ENCODE data around the gene C12orf76. TPM values are rescaled to one million over a fixed set of nuclear protein-coding genes. Genes with fewer than 3 reads are reported as not detected.

The C12orf76 gene
- total and polyA plus RNA-seq, 2 of the 13 experiments (the other 11 are each of a cell fraction or from before 2014, with no cell fraction given), result 15.8 to 38.4 TPM

DNA sequence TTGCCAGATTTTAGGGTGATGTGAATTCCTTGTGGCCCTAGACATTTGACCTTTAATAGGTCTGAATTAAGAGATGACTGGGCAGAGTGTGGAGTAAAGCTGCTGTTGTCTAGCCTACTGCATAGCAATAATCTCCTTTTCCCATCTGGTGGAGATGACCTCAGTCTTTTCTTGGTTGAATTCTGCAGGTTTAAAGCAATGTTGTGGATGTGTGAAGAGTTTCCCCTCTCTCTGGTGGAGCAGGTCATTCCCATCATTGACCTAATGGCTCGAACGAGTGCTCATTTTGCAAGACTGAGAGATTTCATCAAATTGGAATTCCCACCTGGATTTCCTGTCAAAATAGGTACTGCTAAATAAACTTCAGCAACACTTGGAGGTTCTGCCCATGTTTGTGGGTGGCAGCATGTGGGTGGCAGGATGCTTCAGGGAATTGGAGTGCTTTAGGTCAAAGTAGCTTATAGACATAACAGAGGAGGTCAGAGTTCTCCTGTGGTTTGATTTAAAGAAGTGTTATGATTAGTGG is 19.0 kb downstream of the C12orf76 start:
- FAIRE-seq, result no peak
- no peak for ATAC-seq
- POLR2A ChIA-PET, result no interaction called here
- intact Hi-C loops (cut with micrococcal nuclease; ENCODE audit: unreplicated experiment), result no loop called here
- WGBS (ENCODE audit: low lambda C conversion rate), result 90% methylated on average over 2 of the region's 2 CpGs
- peaks cover 12 to 47% of the 10 kb centered on the region in 2 experiments for H3K36me3 ChIP-seq (replicated peaks in 1 of 2; ENCODE audit: control insufficient read depth in 1 of 2, insufficient read depth in 2 of 2, low read length in 2 of 2)
- H3K4me3 ChIP-seq (replicated peaks in 1 of 3; ENCODE audit: insufficient read depth in 1 of 3, low read depth in 2 of 3, low read length in 3 of 3), result no peak overlapping the region
- CTCF ChIA-PET (ENCODE audit: low intra/inter-chr PET ratio, low total read pairs), result no interaction called here
- no peak overlapping the region for H3K27ac ChIP-seq (ENCODE audit: extremely low read length, insufficient read depth, low read length)
- H3K9ac ChIP-seq (ENCODE audit: insufficient read depth, low read depth, low read length), result no peak overlapping the region
- H2AFZ ChIP-seq (ENCODE audit: low read length), result no peak overlapping the region
- no peaks in the 10 kb centered on the region for H3K27me3 ChIP-seq (ENCODE audit: control insufficient read depth in 1 of 2, insufficient read depth in 2 of 2, low read length in 2 of 2)
- DNase-seq (ENCODE audit: low spot score), result no peak
- in situ Hi-C loops (cut with HindIII; ENCODE audit: extremely low pct_ligation_motif_present, low pct_unique_long_range_greater_than_20kb), result no loop called here
- no peaks in the 10 kb centered on the region for H3K79me2 ChIP-seq (ENCODE audit: insufficient read depth, low read length)
- H3K4me2 ChIP-seq (ENCODE audit: low read depth, low read length), result no peak overlapping the region
- no peaks in the 10 kb centered on the region for H3K9me3 ChIP-seq (ENCODE audit: low read length)
- no peaks in the 10 kb centered on the region for H4K20me1 ChIP-seq (ENCODE audit: insufficient read depth, low read length)
- H3K4me1 ChIP-seq (ENCODE audit: insufficient read depth, low read length), result peaks cover 15% of the 10 kb centered on the region; the same call in 1 of the 2 replicates
- no peak for TF ChIP-seq ZNF34 (CRISPR knock-in tag; IDR thresholded peaks at IDR 0.05; ENCODE audit: borderline replicate concordance)
- no peak for TF ChIP-seq ZNF260 (CRISPR knock-in tag; IDR thresholded peaks at IDR 0.05; ENCODE audit: borderline replicate concordance, low read depth)
- TF ChIP-seq FOSL1 (CRISPR knock-in tag; IDR thresholded peaks at IDR 0.05; ENCODE audit: borderline replicate concordance), result no peak
- TF ChIP-seq REXO4 (CRISPR knock-in tag; IDR thresholded peaks at IDR 0.05; ENCODE audit: borderline replicate concordance), result no peak
- no peak for TF ChIP-seq KLF11 (CRISPR knock-in tag; IDR thresholded peaks at IDR 0.05)
- TF ChIP-seq ZNF883 (CRISPR knock-in tag; IDR thresholded peaks at IDR 0.05; ENCODE audit: not compliant biosample characterization), result no peak
- no peak for TF ChIP-seq CHD2 (IDR thresholded peaks at IDR 0.05; ENCODE audit: low read depth, low read length)
- TF ChIP-seq NCOA2 (CRISPR knock-in tag; IDR thresholded peaks at IDR 0.05), result no peak
- TF ChIP-seq, protein P1, sequence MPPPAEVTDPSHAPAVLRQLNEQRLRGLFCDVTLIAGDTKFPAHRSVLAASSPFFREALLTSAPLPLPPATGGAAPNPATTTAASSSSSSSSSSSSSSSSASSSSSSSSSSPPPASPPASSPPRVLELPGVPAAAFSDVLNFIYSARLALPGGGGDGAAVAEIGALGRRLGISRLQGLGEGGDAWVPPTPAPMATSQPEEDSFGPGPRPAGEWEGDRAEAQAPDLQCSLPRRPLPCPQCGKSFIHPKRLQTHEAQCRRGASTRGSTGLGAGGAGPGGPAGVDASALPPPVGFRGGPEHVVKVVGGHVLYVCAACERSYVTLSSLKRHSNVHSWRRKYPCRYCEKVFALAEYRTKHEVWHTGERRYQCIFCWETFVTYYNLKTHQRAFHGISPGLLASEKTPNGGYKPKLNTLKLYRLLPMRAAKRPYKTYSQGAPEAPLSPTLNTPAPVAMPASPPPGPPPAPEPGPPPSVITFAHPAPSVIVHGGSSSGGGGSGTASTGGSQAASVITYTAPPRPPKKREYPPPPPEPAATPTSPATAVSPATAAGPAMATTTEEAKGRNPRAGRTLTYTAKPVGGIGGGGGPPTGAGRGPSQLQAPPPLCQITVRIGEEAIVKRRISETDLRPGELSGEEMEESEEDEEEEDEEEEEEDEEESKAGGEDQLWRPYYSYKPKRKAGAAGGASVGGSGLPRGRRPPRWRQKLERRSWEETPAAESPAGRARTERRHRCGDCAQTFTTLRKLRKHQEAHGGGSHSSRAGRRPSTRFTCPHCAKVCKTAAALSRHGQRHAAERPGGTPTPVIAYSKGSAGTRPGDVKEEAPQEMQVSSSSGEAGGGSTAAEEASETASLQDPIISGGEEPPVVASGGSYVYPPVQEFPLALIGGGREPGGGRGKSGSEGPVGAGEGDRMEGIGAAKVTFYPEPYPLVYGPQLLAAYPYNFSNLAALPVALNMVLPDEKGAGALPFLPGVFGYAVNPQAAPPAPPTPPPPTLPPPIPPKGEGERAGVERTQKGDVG (CRISPR knock-in tag; IDR thresholded peaks at IDR 0.05; ENCODE audit: borderline replicate concordance), result no peak
- no peak for TF ChIP-seq EP300 (IDR thresholded peaks at IDR 0.05; ENCODE audit: low read depth in 2 of 2, low read length in 2 of 2)
- TF ChIP-seq EP300 (CRISPR knock-in tag; IDR thresholded peaks at IDR 0.05; ENCODE audit: borderline replicate concordance), result no peak
- no peak for TF ChIP-seq JUND (CRISPR knock-in tag; IDR thresholded peaks at IDR 0.05)
- TF ChIP-seq, protein P2, sequence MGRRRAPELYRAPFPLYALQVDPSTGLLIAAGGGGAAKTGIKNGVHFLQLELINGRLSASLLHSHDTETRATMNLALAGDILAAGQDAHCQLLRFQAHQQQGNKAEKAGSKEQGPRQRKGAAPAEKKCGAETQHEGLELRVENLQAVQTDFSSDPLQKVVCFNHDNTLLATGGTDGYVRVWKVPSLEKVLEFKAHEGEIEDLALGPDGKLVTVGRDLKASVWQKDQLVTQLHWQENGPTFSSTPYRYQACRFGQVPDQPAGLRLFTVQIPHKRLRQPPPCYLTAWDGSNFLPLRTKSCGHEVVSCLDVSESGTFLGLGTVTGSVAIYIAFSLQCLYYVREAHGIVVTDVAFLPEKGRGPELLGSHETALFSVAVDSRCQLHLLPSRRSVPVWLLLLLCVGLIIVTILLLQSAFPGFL (CRISPR knock-in tag; IDR thresholded peaks at IDR 0.05), result no peak
- no peak for TF ChIP-seq RBM22 (optimal IDR thresholded peaks at IDR 0.05; ENCODE audit: low read length)
- TF ChIP-seq ZNF33B (CRISPR knock-in tag; IDR thresholded peaks at IDR 0.05), result no peak
- no peak for TF ChIP-seq ZNF749 (CRISPR knock-in tag; IDR thresholded peaks at IDR 0.05; ENCODE audit: borderline replicate concordance)
- BruUV-seq (replicated peaks), result no TSS peak

Measured in HepG2 (cell line).